Activated CD8-positive, alpha-beta T cell treated with anti-CD3 and anti-CD28 coated beads, Interleukin-2, amount 10 ng/mL, durations not matched to agents 7 days and 5 days (primary cell): Measurements from ENCODE around the gene FUNDC2. TPM values are rescaled to one million over a fixed set of nuclear protein-coding genes. Genes with fewer than 3 reads are reported as not detected.

ENCODE experiments used
- ATAC-seq: fragments of 150-1000 bp; cut with Tn5 transposase; one replicate; pipeline ENCODE4 v1.10.0; 2021; ENCODE audit warnings: moderate library complexity
- CTCF ChIA-PET: fragments of 350-600 bp; sonication (Branson Sonifier 250); formaldehyde crosslinking; loops from one replicate; lab custom pipeline; 2021; ENCODE audit warnings: antibody characterized with exemption; lab: Charles Lee
- POLR2A ChIA-PET: fragments of 350-600 bp; sonication (Branson Sonifier 250); formaldehyde crosslinking; loops from one replicate; lab custom pipeline; 2021; ENCODE audit warnings: antibody characterized with exemption; lab: Charles Lee
- DNase-seq: peaks from one replicate; pipeline ENCODE4 v3.0.0-alpha.2; 2020
- H3K27ac Mint-ChIP-seq: one replicate; pipeline ENCODE4 v1.8.0; 2021; ENCODE audit warnings: mild to moderate bottlenecking, mixed read lengths
- H3K27me3 Mint-ChIP-seq: one replicate; pipeline ENCODE4 v1.8.0; 2021; ENCODE audit warnings: low read depth, mixed read lengths
- H3K36me3 Mint-ChIP-seq: one replicate; pipeline ENCODE4 v1.8.0; 2021; ENCODE audit warnings: low read depth, mixed read lengths
- H3K4me1 Mint-ChIP-seq: one replicate; pipeline ENCODE4 v1.8.0; 2021; ENCODE audit warnings: low read depth, mixed read lengths
- H3K4me3 Mint-ChIP-seq: one replicate; pipeline ENCODE4 v1.8.0; 2021; ENCODE audit warnings: mild to moderate bottlenecking, mixed read lengths
- H3K9me3 Mint-ChIP-seq: one replicate; pipeline ENCODE4 v1.8.0; 2022; ENCODE audit warnings: mixed read lengths; ENCODE audit not compliant: insufficient read depth
- total RNA-seq, 2 experiments: library from RNA; stranded (reverse); gene quantifications; one replicate each; pipeline ENCODE4 v1.2.3, GENCODE V29; 2021

FUNDC2 gene
- total RNA-seq, 2 experiments from 2014 or later = 49.3 to 51.7 TPM

DNA sequence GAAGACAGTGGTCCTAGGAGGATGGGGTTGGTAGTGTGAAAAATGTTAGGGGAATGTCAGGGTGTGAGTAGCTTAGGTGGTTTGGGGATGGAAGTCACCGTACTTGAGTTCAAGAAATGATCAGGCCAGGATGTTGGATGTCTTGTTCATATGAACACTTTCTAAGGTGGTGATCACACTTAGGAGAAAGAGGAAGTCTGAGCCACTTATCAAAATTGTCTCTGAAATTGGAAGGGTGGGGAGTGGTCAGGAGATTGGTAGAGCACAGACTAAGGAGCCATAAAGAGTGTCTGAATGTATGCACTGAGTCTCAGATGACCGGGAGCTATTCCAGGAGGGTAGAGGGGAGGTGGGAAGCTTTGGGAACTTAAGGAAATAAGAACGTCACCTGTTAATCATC, 27.0 kb downstream of the FUNDC2 start:
- H3K27me3 Mint-ChIP-seq = no peaks in the 10 kb centered on the region
- H3K9me3 Mint-ChIP-seq = no peaks in the 10 kb centered on the region
- H3K4me3 Mint-ChIP-seq = no peak overlapping the region
- no peak for ATAC-seq
- peaks cover 28% of the 10 kb centered on the region for H3K36me3 Mint-ChIP-seq
- no peak for DNase-seq
- ChIA-PET POLR2A (no interaction called here), CTCF (no interaction called here)
- peaks cover 64% of the 10 kb centered on the region for H3K4me1 Mint-ChIP-seq
- peak overlapping the region; percentile 32 for H3K27ac Mint-ChIP-seq

DNA sequence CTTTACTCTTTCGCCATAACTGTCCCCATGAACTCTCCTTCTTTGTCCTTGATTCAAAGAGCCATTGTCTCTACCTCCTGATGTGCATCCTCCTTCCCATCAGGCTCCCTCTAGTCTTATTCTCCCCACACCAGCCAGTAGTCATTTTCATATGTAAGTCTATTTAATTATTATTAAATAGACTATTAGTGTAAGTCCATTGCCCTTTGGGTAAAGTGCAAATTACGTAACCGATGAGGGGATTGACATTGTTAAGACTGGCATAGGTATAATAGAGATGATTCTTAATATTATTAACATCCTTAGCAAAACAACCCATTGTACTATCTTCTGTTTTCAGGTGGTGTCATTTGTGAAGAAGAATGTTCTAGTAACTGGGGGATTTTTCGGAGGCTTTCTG, 27.6 kb downstream of the FUNDC2 start:
- Mint-ChIP-seq H3K27me3 (no peaks in the 10 kb centered on the region), H3K4me3 (no peak overlapping the region), H3K27ac (no peak overlapping the region), H3K4me1 (peaks cover 58% of the 10 kb centered on the region), H3K36me3 (peaks cover 25% of the 10 kb centered on the region), H3K9me3 (no peaks in the 10 kb centered on the region)
- DNase-seq = no peak
- ATAC-seq = no peak
- POLR2A ChIA-PET = no interaction called here
- CTCF ChIA-PET = no interaction called here

DNA sequence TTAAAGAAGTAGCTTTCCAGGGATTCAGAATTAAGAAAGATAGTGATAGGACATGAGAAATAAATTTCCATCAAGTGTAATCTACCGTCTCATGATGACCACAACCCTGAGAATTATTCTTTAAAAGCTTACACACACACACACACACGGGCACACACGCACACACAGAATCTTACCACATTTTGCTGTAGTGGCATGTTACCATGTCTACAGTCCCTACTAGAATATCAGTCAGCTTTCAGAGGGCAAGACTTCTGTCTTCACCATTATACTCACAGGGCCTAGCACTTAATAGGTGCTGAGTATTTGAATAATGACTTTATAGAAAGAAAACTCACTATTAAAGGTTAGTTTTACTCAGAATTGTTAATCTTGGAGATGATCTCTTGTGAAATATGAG, 28.9 kb downstream of the FUNDC2 start:
- no peak overlapping the region for H3K4me3 Mint-ChIP-seq
- POLR2A ChIA-PET = no interaction called here
- H3K27me3 Mint-ChIP-seq = no peaks in the 10 kb centered on the region
- H3K4me1 Mint-ChIP-seq = peaks cover 51% of the 10 kb centered on the region
- DNase-seq (no peak), ATAC-seq (no peak)
- no peaks in the 10 kb centered on the region for H3K9me3 Mint-ChIP-seq
- peaks cover 22% of the 10 kb centered on the region for H3K36me3 Mint-ChIP-seq
- H3K27ac Mint-ChIP-seq = no peak overlapping the region
- CTCF ChIA-PET = interaction anchor here (0.8 to 1.3 kb wide), 2 partner anchors 75 to 138 kb away, joined by 3 to 4 read pairs; no protein-coding TSS in a partner anchor

DNA sequence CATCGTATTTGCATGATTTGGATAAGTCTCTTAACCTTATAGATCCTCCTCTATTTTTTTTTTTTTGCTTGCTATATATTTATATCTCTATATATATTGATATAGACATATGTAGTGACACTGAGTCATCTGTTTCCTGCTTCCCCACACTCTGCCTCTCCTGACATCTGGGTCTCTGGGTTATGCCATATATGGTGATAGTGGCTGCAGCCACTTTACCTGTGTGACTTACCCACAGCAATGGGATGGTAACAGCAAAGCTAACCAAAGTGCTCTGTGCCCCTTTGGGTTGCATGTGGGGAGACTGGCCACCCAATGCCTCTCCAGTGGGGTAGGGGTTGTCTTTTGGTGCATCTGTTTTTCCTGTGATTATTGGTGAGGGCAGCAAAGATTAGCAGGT, 29.8 kb downstream of the FUNDC2 start:
- ATAC-seq (peak; percentile 73), DNase-seq (peak; percentile 29)
- Mint-ChIP-seq H3K9me3 (no peaks in the 10 kb centered on the region), H3K36me3 (peaks cover 22% of the 10 kb centered on the region), H3K27me3 (no peaks in the 10 kb centered on the region), H3K27ac (peak overlapping the region; percentile 77), H3K4me1 (peaks cover 41% of the 10 kb centered on the region), H3K4me3 (peak overlapping the region; percentile 60)
- ChIA-PET CTCF (interaction anchor here (0.8 to 3.3 kb wide), 21 partner anchors 8 to 158 kb away, joined by 3 to 19 read pairs (median 9); partner anchors contain the start of gene FUNDC2), POLR2A (no interaction called here)

DNA sequence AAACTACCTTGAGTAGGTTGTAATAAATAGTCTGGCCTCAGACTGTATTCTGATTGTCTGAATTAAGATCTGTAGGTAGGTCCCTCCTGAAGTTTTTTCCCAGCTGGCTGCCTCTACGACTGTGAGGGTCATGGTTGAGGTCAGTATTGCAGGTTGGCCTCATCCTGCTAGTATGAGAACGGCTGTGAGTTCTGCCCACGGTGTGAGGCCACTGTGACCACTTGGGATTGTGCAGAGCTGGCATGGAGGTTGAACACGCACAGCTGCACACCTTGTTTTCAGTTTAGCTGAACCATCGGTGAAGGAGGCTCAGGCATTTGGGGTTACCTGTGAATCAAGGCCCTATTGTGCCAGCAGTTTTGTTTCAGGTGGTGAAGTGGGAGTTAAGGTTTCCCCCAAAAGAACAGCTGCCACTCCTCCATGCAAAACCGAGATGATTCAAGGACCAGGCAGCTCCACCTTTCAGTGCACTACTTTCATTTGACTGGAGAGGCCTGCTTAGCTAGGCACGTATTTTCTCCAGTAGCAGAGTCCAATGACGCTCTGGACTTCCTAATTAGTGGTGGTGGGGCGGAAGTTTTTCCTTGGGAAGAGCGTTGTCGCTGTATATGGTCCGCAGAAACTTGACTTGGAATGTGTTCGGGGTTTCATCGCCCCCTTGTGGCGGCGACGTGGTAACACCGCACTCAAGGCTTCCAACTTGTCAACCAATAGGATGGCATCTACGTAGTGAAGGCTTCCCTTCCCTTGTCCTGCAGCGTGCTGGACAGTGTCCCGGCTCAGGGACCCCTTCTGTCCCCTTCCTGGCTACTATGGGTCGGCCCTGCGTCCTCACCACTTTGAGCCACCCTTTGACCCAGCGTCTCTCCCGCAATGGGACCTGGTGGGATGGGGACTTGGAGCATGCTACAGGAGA, 30.5 kb downstream of the FUNDC2 start:
- peak; percentile 62 for DNase-seq
- H3K36me3 Mint-ChIP-seq = peaks cover 20% of the 10 kb centered on the region
- peaks cover 36% of the 10 kb centered on the region for H3K4me1 Mint-ChIP-seq
- H3K9me3 Mint-ChIP-seq = no peaks in the 10 kb centered on the region
- H3K27me3 Mint-ChIP-seq = no peaks in the 10 kb centered on the region
- peak overlapping the region; percentile 77 for H3K27ac Mint-ChIP-seq
- CTCF ChIA-PET = interaction anchor here (0.6 to 3.3 kb wide), 23 partner anchors 8 to 158 kb away, joined by 3 to 19 read pairs (median 8); partner anchors contain the start of gene FUNDC2
- ATAC-seq = peak; percentile 82
- POLR2A ChIA-PET = no interaction called here
- H3K4me3 Mint-ChIP-seq = peak overlapping the region; percentile 60

DNA sequence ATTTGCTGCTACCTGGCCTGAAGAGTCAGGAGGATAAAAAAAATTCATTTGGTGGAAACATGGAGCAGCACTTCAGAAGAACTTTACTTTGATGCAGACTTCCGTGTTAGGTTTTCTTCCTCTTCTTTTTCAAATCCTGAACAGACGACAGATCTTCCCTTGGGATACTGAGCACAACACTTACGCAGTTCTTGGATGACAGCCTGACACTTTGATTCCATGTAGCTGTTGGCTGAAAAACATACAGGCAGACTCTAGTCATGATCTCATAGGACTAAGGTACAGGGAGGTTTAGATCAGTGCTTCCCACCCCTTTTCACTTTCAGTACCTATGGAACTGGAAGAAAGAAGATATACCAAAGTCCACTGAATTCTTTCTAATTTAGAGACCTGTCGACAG, 35.1 kb downstream of the FUNDC2 start:
- H3K9me3 Mint-ChIP-seq = no peaks in the 10 kb centered on the region
- no peak overlapping the region for H3K27ac Mint-ChIP-seq
- H3K36me3 Mint-ChIP-seq = peaks cover 6% of the 10 kb centered on the region
- no peaks in the 10 kb centered on the region for H3K27me3 Mint-ChIP-seq
- ChIA-PET POLR2A (interaction anchor here (1.0 kb wide), 1 partner anchor 10 kb away, joined by 3 read pairs; the partner anchor contains the start of gene BRCC3), CTCF (interaction anchor here (1.0 to 2.1 kb wide), 3 partner anchors 13 to 81 kb away, joined by 3 to 12 read pairs (median 5); no protein-coding TSS in a partner anchor)
- ATAC-seq = no peak
- H3K4me1 Mint-ChIP-seq = peaks cover 16% of the 10 kb centered on the region
- H3K4me3 Mint-ChIP-seq = no peak overlapping the region
- DNase-seq = no peak

DNA sequence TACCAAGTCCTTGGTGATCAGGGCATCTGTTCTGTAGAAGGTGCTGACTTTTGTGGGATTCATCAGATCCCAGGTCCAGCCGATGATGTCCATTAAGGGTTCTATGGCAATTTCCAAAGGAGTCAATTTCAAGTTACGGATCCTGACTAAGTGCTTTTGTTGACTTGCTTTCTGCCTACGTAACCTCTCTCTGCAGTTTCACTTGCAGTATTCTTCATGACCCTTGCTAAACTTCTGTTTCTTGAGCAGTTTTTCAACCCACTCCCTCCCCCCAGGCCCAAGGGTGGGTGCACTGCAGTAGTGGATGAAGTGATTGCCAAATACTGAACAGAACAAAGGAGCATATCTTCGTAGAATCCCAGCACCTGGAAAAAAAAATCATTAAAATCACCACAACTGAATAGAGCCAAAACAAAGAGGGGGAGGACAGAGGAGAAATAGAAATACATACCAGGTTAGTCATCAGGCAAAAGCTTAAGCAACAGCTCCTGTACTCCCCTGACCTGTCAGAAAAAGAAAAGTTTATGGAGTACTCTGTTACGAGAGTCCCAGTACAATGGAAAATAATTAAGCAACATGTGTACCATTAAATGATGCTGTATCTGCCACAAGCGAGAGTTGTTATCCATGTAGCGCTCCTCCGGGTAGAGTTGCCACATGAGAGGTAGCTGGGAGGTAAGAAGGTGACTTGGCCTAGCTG, 38.5 kb downstream of the FUNDC2 start:
- Mint-ChIP-seq H3K27ac (no peak overlapping the region), H3K36me3 (peaks cover 9% of the 10 kb centered on the region), H3K4me3 (no peak overlapping the region), H3K4me1 (peaks cover 12% of the 10 kb centered on the region), H3K27me3 (no peaks in the 10 kb centered on the region), H3K9me3 (no peaks in the 10 kb centered on the region)
- POLR2A ChIA-PET = no interaction called here
- no peak for ATAC-seq
- CTCF ChIA-PET = interaction anchor here (2.3 kb wide), 1 partner anchor 8 kb away, joined by 9 read pairs; no protein-coding TSS in a partner anchor
- DNase-seq = no peak

DNA sequence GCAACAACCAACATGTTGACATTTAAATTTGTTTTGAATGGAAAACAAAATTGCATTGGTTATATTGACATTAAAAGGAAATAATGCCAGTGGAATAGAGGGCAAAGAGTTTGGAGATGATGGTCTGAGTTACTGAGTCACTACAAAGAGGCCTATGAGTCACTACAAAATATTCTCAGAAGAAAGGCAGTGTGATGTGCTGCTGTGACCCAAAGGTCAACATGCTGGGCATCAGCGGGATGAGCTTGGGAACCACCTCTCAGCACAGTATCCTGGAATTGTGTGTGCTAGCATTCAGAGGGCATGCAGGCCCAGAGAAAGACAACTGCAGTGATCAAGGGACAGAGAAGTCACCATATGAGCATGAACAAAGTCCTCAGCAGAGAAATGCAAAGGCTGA, 41.5 kb downstream of the FUNDC2 start:
- Mint-ChIP-seq H3K9me3 (no peaks in the 10 kb centered on the region), H3K27me3 (no peaks in the 10 kb centered on the region), H3K4me3 (peak overlapping the region; percentile 31), H3K4me1 (peaks cover 25% of the 10 kb centered on the region), H3K36me3 (peaks cover 12% of the 10 kb centered on the region), H3K27ac (no peak overlapping the region)
- ATAC-seq (no peak), DNase-seq (no peak)
- POLR2A ChIA-PET = interaction anchor here (0.6 kb wide), 1 partner anchor 40 kb away, joined by 3 read pairs; no protein-coding TSS in a partner anchor
- CTCF ChIA-PET = interaction anchor here (2.8 kb wide), 1 partner anchor 10 kb away, joined by 16 read pairs; no protein-coding TSS in a partner anchor

DNA sequence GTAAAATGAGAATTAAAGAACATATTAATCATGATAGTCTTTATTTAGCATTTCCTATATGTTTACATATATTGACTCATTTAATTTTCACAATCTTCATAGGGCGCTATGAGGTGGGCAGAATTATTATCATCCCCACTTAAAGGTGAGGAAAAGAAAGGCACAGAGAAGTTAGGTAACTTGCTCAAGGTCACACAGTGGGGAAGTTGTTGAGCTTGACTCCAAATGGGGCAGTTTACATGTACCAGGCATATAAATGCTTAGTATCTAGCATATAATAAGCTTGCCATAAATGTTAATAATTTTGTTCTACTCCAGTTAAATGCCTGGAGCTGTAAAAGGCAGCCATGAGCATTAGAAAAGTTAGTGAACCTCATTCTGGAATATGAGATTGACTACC, 42.8 kb downstream of the FUNDC2 start:
- CTCF ChIA-PET = interaction anchor here (2.8 kb wide), 1 partner anchor 12 kb away, joined by 16 read pairs; no protein-coding TSS in a partner anchor
- Mint-ChIP-seq H3K9me3 (no peaks in the 10 kb centered on the region), H3K27me3 (no peaks in the 10 kb centered on the region), H3K36me3 (peaks cover 24% of the 10 kb centered on the region), H3K27ac (no peak overlapping the region), H3K4me1 (peaks cover 37% of the 10 kb centered on the region), H3K4me3 (peak overlapping the region; percentile 82)
- POLR2A ChIA-PET = interaction anchor here (0.8 kb wide), 1 partner anchor 43 kb away, joined by 3 read pairs; the partner anchor contains the start of gene FUNDC2
- ATAC-seq (no peak), DNase-seq (no peak)

DNA sequence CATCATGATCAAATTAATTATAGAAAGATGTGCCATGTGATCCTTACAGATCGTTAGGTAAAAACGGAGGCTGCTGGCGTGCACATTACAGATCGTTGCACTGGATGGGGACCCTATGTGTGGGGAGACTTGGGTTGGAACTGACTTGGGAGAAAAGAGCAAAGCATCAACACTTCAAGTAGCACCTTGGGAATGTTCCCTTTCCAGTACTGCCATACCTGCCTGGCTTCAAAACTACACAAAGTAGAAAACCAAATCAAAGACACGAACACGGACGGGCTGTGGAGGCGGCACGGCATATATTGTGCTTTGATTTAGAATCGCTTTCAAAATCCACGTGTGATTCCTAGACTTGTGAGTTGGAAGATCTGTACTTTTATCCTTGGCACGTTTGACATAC, 43.4 kb downstream of the FUNDC2 start:
- ChIA-PET POLR2A (interaction anchor here (0.5 to 1.1 kb wide), 3 partner anchors 43 to 564 kb away, joined by 3 read pairs; partner anchors contain the start of gene FUNDC2), CTCF (interaction anchor here (2.8 kb wide), 1 partner anchor 12 kb away, joined by 16 read pairs; no protein-coding TSS in a partner anchor)
- DNase-seq (no peak), ATAC-seq (no peak)
- Mint-ChIP-seq H3K27me3 (no peaks in the 10 kb centered on the region), H3K4me1 (peaks cover 38% of the 10 kb centered on the region), H3K27ac (peak overlapping the region; percentile 92), H3K4me3 (peak overlapping the region; percentile 82), H3K9me3 (no peaks in the 10 kb centered on the region), H3K36me3 (peaks cover 25% of the 10 kb centered on the region)

DNA sequence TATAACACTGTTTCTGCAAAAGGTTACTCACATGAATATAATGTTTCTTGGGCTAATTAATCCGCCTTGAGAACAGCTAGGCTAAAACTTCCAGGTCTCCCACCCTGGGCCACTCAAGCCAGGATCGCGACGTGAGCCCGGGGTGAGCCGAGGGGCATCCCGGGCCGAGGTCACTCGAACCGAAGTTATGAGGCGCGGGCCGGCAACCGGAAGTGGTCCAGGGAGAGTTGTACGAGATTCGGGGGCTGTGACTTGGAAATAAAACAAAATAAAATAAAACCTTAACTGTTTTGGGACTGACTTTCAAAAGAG, 44.0 kb downstream of the FUNDC2 start:
- no peaks in the 10 kb centered on the region for H3K9me3 Mint-ChIP-seq
- peak overlapping the region; percentile 92 for H3K27ac Mint-ChIP-seq
- ATAC-seq (peak; percentile 3), DNase-seq (no peak)
- ChIA-PET POLR2A (interaction anchor here (0.5 to 1.1 kb wide), 3 partner anchors 44 to 564 kb away, joined by 3 read pairs; partner anchors contain the start of gene FUNDC2), CTCF (interaction anchor here (2.8 kb wide), 1 partner anchor 13 kb away, joined by 16 read pairs; no protein-coding TSS in a partner anchor)
- H3K4me3 Mint-ChIP-seq = peak overlapping the region; percentile 82
- peaks cover 31% of the 10 kb centered on the region for H3K36me3 Mint-ChIP-seq
- peaks cover 44% of the 10 kb centered on the region for H3K4me1 Mint-ChIP-seq
- no peaks in the 10 kb centered on the region for H3K27me3 Mint-ChIP-seq
